NCI-H2196 (cell line): ENCODE data around the gene TMEM30B.

ENCODE experiments used
- DNase-seq: peaks from one replicate; lab custom pipeline; 2025; ENCODE audit not compliant: unreplicated experiment; lab: John Stamatoyannopoulos, UW

Gene TMEM30B

DNA sequence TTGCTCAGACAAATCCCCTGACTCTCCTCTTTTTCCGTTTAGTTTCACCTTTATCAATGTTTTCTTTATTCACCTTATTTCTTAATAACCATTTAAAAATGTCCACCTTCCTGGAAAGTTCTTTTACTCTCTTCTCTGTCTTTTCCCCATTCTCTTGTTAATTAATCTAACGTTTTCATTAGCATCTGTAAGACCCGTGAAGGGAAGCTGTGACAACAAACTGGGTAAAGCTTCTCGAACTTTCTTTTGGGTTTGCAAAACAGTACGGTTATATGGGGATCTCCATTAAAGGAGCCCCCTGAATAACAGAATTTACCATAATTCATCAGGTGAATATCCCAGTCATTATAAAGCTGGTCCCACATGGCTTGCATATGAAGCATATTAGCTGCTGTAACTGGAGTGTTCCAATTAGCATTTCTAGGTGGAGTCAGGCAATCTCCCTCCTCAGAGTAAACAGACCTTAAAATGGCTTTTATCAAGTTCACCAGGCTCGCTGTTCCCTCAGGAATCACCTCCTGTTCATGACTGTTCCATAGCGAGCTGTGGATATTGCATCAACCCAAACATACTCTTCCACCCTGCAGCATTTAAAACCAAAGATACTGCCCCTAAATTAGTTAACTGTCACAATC is 42.4 kb downstream of the TMEM30B start:
- DNase-seq, result no peak

DNA sequence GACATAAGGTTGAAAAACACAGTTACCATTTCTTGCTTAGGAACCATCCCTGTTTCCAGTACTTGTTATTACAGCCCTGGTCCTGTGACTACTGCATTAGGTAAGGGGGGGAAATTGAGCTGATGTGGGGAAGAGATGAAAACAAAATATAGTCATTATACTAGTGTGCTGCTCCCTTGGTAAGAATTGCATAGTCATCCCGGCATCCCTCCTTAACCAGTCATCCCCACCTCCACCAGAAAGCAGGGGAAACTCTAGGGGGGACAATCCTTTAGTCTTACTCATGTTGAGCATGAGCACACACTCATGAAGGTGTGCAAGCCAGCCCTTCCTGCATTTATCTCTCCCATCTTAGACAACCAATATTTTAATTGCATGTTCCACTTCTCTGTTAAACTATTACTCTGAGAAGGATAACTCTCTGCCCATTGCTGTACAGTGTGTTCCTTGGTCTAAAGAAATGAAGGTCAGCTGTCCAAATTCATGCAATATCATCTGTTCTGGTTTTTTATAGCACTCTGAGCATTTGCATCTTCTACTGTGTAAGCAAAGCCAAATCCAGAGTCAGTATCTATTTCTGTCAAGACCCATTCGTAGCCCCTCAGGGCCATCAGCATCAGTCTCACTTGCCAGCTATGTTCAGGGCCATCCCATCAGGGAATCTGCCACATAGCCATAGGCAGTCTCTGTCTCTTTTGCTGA is 46.8 kb downstream of the TMEM30B start:
- no peak for DNase-seq

DNA sequence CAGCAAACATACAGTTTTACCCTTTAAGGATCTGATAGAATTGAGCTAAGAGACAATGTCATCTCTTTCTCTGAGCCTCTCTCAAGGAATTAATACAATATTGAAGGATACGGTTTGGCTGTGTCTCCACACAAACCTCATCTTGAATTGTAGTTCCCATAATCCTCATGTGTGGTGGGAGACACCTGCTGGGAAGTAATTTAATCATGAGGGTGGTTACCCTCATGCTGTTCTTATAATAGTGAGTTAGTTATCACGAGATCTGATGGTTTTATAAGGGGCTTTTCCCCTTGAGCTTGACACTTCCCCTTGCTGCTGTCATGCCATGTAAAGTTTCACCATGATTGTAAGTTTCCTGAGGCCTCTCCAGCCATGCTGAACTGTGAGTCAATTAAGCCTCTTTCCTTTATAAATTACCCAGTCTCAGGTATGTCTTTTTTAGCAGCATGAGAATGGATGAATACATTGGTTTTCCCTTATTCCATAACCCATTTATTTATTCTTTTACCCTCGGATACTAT is 47.6 kb downstream of the TMEM30B start:
- DNase-seq, result no peak

DNA sequence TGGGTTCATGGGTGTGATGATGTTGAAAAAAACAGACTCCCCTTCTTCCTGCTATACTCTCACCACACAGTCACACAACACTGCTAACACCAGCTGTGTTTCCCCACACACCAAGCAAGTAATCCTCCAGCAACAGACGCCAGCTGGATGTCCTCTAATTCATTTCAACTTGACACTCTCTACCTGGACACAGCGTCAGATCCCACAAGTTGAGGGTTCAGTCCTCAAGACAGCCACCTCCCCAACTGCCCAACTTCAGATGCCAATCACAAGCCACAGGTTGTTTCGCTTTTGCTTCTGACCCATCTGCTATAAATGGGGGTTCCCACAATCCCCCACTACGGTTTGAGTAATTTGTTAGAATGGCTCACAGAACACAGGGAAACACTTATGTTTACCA is 49.3 kb downstream of the TMEM30B start:
- no peak for DNase-seq

DNA sequence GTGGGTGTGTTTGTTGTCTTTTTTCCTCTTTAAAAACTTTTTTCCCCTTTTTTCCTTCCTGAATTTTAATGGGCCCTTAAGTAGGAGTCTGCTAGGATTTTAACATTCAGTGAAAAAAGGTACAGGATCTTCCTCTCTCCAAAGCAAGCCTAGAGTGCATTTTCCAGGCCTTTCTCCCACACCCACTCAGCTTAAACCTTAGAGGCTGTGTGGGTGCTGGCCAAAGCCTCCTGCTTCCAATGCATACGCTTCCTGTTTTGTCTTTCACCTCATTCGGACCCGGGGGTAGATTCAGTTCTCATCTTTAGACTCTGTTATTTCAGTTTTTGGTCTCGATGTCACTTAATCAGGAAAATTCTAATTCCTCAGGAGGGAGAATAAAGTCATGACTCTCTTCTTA is 51.2 kb downstream of the TMEM30B start:
- DNase-seq, result no peak

DNA sequence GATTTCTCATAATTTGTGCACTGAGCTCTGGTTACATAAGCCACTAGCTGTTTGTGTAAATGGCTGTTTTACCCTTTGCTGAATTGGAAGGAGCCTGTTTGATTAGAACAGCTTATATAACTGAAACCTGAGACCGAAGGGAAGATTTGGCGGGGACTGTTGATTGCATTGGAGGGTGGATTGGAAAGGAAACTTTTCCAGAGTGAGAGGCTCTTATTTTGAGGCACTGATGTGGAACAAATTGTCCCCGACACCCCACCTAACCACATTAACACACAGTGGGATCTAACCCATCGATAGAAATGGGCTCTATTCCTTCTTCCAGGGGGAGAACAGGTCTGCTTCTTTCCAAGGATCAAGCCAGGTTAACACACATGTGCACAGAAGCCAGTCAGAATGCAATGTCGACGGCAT is 51.7 kb downstream of the TMEM30B start:
- peak; percentile 59 for DNase-seq

DNA sequence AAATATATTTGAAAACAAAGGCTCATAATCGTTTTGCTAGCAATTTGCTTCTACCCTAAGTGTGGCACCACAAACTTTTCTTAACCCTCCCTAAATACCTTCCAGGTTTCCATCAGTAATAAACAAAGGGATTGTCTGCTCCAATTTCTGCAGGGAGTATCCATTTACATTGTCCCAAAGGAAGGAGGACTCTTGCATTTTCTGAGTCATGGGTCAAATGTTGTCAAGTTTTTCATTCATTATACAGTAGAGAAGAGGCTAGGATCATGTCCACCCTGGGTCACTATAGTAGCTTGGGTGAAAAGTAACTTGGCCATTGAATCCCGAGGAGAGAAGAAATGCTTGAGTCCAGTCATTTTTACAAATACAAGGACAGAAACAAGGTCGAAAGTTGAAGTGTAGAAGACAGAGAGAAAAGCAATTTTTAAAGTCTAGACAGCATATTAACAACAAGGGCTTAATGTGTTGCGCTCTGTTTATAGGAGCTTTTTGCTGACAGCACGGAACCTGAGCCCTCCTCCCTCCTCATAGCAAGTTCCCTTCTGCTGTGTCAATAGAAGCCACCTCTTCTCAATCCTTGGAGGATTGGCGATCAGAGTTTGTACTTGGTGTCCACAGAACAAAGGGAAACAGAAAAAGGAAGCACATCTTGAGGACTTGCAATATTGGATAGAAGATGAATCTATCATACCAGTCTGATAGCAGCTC is 53.1 kb downstream of the TMEM30B start:
- no peak for DNase-seq
